ENCODE results near the gene CX3CL1.

CX3CL1 gene

GRCh38 chr16:57385083-57385482, 12.8 kb downstream of the CX3CL1 start:
- Histone ChIP-seq H3K4me3 (ENCODE audit: low read length) (no peak overlapping the region), H3K4me1 (ENCODE audit: control insufficient read depth, insufficient read depth, low read length) (no peaks in the 10 kb centered on the region), H3K9ac (ENCODE audit: low read depth, low read length) (no peak overlapping the region), H3K27me3 (ENCODE audit: control insufficient read depth, insufficient read depth, low read length) (peaks cover 28% of the 10 kb centered on the region), H3K9me3 (replicated peaks; ENCODE audit: low read length) (no peaks in the 10 kb centered on the region), H3K36me3 (ENCODE audit: insufficient read depth, low read length) (no peaks in the 10 kb centered on the region), H3K4me2 (ENCODE audit: low read length) (no peak overlapping the region)

- peaks cover 39% of the 10 kb centered on the region for H3K27me3 ChIP-seq (ENCODE audit: control insufficient read depth, insufficient read depth, low read length)
- H3K4me2 ChIP-seq (ENCODE audit: low read length) = no peak overlapping the region
- no peaks in the 10 kb centered on the region for H3K36me3 ChIP-seq (ENCODE audit: insufficient read depth, low read length)
- H3K4me3 ChIP-seq (ENCODE audit: low read length) = no peak overlapping the region
- no peak overlapping the region for H3K9ac ChIP-seq (ENCODE audit: low read depth, low read length)
- no peaks in the 10 kb centered on the region for H3K9me3 ChIP-seq (replicated peaks; ENCODE audit: low read length)
- no peaks in the 10 kb centered on the region for H3K4me1 ChIP-seq (ENCODE audit: control insufficient read depth, insufficient read depth, low read length)
Observed at GRCh38 chr16:57386381-57386951, 14.2 kb downstream of the CX3CL1 start.

- Histone ChIP-seq H3K9me3 (replicated peaks; ENCODE audit: low read length) (no peaks in the 10 kb centered on the region), H3K4me3 (ENCODE audit: low read length) (no peak overlapping the region), H3K4me1 (ENCODE audit: control insufficient read depth, insufficient read depth, low read length) (no peaks in the 10 kb centered on the region), H3K9ac (ENCODE audit: low read depth, low read length) (no peak overlapping the region), H3K36me3 (ENCODE audit: insufficient read depth, low read length) (no peaks in the 10 kb centered on the region), H3K27me3 (ENCODE audit: control insufficient read depth, insufficient read depth, low read length) (peaks cover 43% of the 10 kb centered on the region), H3K4me2 (ENCODE audit: low read length) (no peak overlapping the region)
Observed at GRCh38 chr16:57387598-57388354, 15.5 kb downstream of the CX3CL1 start.

GRCh38 chr16:57388359-57389086, 16.2 kb downstream of the CX3CL1 start:
- no peak overlapping the region for H3K4me3 ChIP-seq (ENCODE audit: low read length)
- H3K4me1 ChIP-seq (ENCODE audit: control insufficient read depth, insufficient read depth, low read length) = no peaks in the 10 kb centered on the region
- no peaks in the 10 kb centered on the region for H3K36me3 ChIP-seq (ENCODE audit: insufficient read depth, low read length)
- no peaks in the 10 kb centered on the region for H3K9me3 ChIP-seq (replicated peaks; ENCODE audit: low read length)
- peaks cover 47% of the 10 kb centered on the region for H3K27me3 ChIP-seq (ENCODE audit: control insufficient read depth, insufficient read depth, low read length)
- no peak overlapping the region for H3K4me2 ChIP-seq (ENCODE audit: low read length)
- no peak overlapping the region for H3K9ac ChIP-seq (ENCODE audit: low read depth, low read length)

GRCh38 chr16:57389087-57389468, 16.8 kb downstream of the CX3CL1 start:
- Histone ChIP-seq H3K4me3 (ENCODE audit: low read length) (no peak overlapping the region), H3K4me1 (ENCODE audit: control insufficient read depth, insufficient read depth, low read length) (no peaks in the 10 kb centered on the region), H3K9ac (ENCODE audit: low read depth, low read length) (no peak overlapping the region), H3K9me3 (replicated peaks; ENCODE audit: low read length) (no peaks in the 10 kb centered on the region), H3K27me3 (ENCODE audit: control insufficient read depth, insufficient read depth, low read length) (peaks cover 49% of the 10 kb centered on the region), H3K36me3 (ENCODE audit: insufficient read depth, low read length) (no peaks in the 10 kb centered on the region), H3K4me2 (ENCODE audit: low read length) (no peak overlapping the region)

GRCh38 chr16:57390636-57391295, 18.5 kb downstream of the CX3CL1 start:
- Histone ChIP-seq H3K36me3 (ENCODE audit: insufficient read depth, low read length) (no peaks in the 10 kb centered on the region), H3K9me3 (replicated peaks; ENCODE audit: low read length) (no peaks in the 10 kb centered on the region), H3K9ac (ENCODE audit: low read depth, low read length) (no peak overlapping the region), H3K4me1 (ENCODE audit: control insufficient read depth, insufficient read depth, low read length) (no peaks in the 10 kb centered on the region), H3K27me3 (ENCODE audit: control insufficient read depth, insufficient read depth, low read length) (peaks cover 38% of the 10 kb centered on the region), H3K4me2 (ENCODE audit: low read length) (no peak overlapping the region), H3K4me3 (ENCODE audit: low read length) (no peak overlapping the region)

GRCh38 chr16:57391300-57391699, 19.0 kb downstream of the CX3CL1 start:
- Histone ChIP-seq H3K4me2 (ENCODE audit: low read length) (no peak overlapping the region), H3K27me3 (ENCODE audit: control insufficient read depth, insufficient read depth, low read length) (peaks cover 36% of the 10 kb centered on the region), H3K9ac (ENCODE audit: low read depth, low read length) (no peak overlapping the region), H3K36me3 (ENCODE audit: insufficient read depth, low read length) (no peaks in the 10 kb centered on the region), H3K4me1 (ENCODE audit: control insufficient read depth, insufficient read depth, low read length) (no peaks in the 10 kb centered on the region), H3K9me3 (replicated peaks; ENCODE audit: low read length) (no peaks in the 10 kb centered on the region), H3K4me3 (ENCODE audit: low read length) (no peak overlapping the region)

GRCh38 chr16:57391708-57392107, 19.4 kb downstream of the CX3CL1 start:
- Histone ChIP-seq H3K4me2 (ENCODE audit: low read length) (no peak overlapping the region), H3K36me3 (ENCODE audit: insufficient read depth, low read length) (no peaks in the 10 kb centered on the region), H3K9me3 (replicated peaks; ENCODE audit: low read length) (no peaks in the 10 kb centered on the region), H3K27me3 (ENCODE audit: control insufficient read depth, insufficient read depth, low read length) (peaks cover 34% of the 10 kb centered on the region), H3K4me3 (ENCODE audit: low read length) (no peak overlapping the region), H3K9ac (ENCODE audit: low read depth, low read length) (no peak overlapping the region), H3K4me1 (ENCODE audit: control insufficient read depth, insufficient read depth, low read length) (no peaks in the 10 kb centered on the region)

GRCh38 chr16:57392694-57393093, 20.4 kb downstream of the CX3CL1 start:
- Histone ChIP-seq H3K4me1 (ENCODE audit: control insufficient read depth, insufficient read depth, low read length) (no peaks in the 10 kb centered on the region), H3K9me3 (replicated peaks; ENCODE audit: low read length) (no peaks in the 10 kb centered on the region), H3K27me3 (ENCODE audit: control insufficient read depth, insufficient read depth, low read length) (peaks cover 43% of the 10 kb centered on the region), H3K4me3 (ENCODE audit: low read length) (no peak overlapping the region), H3K4me2 (ENCODE audit: low read length) (no peak overlapping the region), H3K9ac (ENCODE audit: low read depth, low read length) (no peak overlapping the region), H3K36me3 (ENCODE audit: insufficient read depth, low read length) (no peaks in the 10 kb centered on the region)

GRCh38 chr16:57394444-57394843, 22.2 kb downstream of the CX3CL1 start:
- Histone ChIP-seq H3K9ac (ENCODE audit: low read depth, low read length) (no peak overlapping the region), H3K4me3 (ENCODE audit: low read length) (no peak overlapping the region), H3K4me2 (ENCODE audit: low read length) (no peak overlapping the region), H3K27me3 (ENCODE audit: control insufficient read depth, insufficient read depth, low read length) (peaks cover 49% of the 10 kb centered on the region), H3K36me3 (ENCODE audit: insufficient read depth, low read length) (no peaks in the 10 kb centered on the region), H3K9me3 (replicated peaks; ENCODE audit: low read length) (no peaks in the 10 kb centered on the region), H3K4me1 (ENCODE audit: control insufficient read depth, insufficient read depth, low read length) (no peaks in the 10 kb centered on the region)

GRCh38 chr16:57395026-57395425, 22.7 kb downstream of the CX3CL1 start:
- peaks cover 43% of the 10 kb centered on the region for H3K27me3 ChIP-seq (ENCODE audit: control insufficient read depth, insufficient read depth, low read length)
- no peak overlapping the region for H3K4me3 ChIP-seq (ENCODE audit: low read length)
- H3K36me3 ChIP-seq (ENCODE audit: insufficient read depth, low read length) = no peaks in the 10 kb centered on the region
- H3K9me3 ChIP-seq (replicated peaks; ENCODE audit: low read length) = no peaks in the 10 kb centered on the region
- H3K4me1 ChIP-seq (ENCODE audit: control insufficient read depth, insufficient read depth, low read length) = no peaks in the 10 kb centered on the region
- no peak overlapping the region for H3K9ac ChIP-seq (ENCODE audit: low read depth, low read length)
- H3K4me2 ChIP-seq (ENCODE audit: low read length) = no peak overlapping the region

Data from skeletal muscle satellite cell (primary cell).